NCI-H2227 (cell line): ENCODE data around the gene VPS33A.
"Not testable (repeated sequence)": the region's sequence is repeated elsewhere in the genome, so short reads cannot be mapped to it uniquely, and the experiment has no call there.

Experiments
- DNase-seq: peaks from one replicate; lab custom pipeline; 2025; ENCODE audit not compliant: unreplicated experiment; lab: John Stamatoyannopoulos, UW

Gene VPS33A

DNA sequence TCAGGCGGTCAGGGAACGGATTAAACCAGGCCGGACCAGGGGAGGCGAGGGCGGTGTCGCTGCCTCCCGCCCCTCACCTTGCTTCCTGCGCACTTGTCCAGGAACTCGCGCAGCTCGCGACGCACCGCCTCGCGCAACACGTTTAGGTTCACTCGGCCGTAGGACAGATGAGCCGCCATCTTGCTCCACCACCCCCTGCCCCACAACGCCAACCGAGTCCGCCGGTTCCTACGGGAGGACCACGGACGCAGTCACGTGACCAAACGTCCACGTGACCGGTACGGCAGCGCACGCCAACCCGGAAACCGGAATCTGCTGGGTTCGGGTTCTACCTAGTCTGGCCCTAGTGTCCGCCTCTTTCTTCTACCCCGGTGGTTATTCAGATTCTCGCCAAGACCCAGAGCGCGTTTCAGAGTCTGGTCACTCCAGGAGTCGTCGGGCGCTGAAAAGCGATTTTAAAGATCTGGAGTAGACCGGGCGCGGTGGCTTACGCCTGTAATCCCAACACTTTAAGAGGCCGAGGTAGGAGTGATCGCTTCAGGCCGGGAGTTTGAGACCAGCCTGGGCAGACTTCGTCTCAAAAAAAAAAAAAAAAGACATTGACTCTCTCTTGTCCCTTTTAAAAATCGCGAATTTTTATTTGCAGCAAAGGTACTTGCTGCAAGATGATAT, at the start of gene VPS33A:
Gene VPS33A (minus strand): TSS at position 265 of the 672 bp plus-strand sequence. CDS start 86 bp downstream, at position 179.
- DNase-seq = peak; percentile 99

DNA sequence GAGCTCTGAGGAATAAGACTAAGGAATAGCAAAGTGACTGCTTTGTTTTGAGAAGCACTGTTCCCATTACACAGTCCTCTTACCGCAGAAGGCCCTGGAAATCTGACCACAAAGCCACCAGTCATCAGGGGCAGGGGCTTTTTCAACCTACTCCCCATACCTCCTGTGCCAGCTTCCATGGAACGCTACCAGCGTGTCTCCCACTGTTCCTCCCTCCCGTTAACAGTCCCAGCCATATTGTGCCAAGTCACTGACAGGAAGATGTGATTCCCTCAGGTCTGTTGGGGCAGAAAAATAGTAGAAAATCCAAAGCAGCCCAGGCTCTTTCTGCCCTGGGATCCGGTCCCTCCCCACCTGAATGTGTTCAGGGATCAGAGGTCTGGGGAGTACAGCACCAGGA, 46.6 kb upstream of the VPS33A start:
- no peak for DNase-seq

DNA sequence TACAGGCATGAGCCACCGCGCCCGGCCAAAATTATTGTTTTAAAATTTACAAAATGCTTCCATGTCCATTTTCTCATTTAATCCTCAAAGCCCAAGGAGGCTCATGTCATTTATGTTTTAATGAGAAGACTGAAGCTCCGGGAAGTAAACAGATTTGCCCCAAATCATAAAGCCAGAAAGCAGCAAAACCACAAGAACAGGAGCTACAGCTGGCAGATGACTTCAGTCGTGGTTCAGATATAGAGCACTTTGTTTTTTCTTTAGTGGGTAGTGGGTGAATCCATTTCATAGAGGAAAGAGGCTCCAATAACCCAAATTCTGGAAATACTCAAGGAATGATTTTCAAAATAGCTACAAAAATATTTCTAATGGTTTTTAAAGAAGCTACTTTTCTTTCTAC, 45.4 kb upstream of the VPS33A start:
- no peak for DNase-seq

DNA sequence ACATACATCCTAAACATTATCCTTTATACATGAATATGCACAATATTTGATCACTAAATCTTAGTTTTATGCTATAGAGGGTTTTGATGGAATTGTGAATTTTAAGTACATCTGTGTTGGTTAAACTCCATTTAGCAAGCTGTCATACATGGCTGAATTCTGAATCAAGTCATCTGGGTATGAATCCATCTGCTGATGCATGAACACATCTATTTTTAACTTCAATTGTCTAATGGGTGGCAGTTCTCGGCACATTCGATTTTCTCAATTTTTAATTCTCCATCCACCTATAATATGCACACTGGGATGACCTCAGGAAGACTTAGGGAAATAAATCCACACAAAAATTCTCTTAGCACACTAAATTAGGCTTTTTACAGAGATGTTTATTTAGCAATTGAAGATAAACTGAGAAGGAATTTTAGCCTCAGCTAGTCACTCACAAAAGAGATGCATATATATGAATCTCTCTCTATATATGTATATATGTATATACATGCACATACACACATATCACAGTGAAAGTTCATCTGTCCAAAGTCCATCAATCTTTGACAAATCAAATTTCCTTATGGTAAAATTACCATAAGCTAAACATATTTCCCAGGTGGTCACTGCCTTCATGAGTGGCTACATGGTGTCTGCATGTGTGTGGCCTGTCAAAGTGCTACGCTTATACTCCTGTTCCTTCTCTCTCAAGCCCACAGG, 44.5 kb upstream of the VPS33A start:
- no peak for DNase-seq

DNA sequence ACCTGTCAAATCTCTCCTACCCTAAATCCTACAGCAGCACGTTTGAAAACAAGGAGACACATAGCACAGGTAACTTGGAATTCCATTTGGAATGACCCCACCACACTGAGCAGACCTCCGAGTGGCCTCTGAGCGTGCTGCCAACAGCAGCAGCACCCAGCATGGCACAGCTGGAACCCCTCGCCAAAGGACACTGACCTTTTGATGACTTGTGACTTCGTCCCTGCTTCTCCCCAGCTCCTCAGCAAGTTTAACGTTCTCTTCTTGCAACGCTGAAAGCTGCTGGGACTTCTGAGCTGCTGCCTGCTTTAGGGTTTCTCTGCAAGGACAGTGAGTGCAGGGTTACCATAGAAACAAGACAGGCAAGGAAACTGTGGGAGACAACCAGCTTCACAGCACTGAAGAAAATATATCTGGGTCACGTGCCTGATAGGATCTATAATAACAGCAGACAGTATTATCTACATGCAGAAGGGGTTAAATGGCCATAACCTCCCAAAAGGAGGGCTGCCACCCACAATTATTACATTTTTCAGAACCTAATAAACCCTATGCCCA, 43.3 kb upstream of the VPS33A start:
- DNase-seq = no peak

DNA sequence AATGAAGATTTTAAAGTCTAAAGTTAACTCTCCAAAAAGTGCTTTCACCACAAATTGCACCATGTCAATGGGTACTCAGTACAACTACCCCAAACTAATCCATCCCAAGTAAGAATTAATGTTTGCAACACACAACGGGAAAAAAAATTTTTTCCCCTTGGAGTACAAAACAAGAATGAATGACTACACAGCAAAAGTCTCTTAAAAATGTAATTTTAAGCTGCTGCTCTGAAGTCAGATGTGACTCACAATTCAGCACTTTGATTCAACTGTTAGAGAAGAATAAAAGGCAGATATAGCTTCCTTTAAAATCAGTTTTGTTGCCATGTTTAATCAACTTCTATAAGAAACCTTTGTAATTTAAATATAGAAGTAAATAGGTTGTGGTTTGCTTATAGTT, 42.5 kb upstream of the VPS33A start:
- DNase-seq = no peak

DNA sequence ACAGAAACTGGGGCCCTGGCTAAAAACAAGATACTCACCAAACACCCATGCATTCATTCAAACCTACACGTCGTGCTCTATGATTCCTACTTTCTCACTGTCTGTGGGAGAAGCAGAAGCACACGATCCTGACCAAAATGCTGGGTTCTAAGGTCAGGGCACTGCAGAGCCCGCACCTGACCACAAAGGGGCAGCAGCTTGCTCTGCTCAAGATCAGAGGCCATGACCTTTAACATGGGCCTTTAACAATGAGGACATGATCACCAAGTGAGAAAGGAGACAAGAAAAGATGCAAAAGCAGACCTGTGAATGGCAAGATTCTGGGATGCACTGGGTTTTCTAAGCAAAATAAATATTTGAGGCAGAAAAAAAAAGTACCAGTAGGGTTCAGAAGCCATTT, 40.1 kb upstream of the VPS33A start:
- DNase-seq = no peak

DNA sequence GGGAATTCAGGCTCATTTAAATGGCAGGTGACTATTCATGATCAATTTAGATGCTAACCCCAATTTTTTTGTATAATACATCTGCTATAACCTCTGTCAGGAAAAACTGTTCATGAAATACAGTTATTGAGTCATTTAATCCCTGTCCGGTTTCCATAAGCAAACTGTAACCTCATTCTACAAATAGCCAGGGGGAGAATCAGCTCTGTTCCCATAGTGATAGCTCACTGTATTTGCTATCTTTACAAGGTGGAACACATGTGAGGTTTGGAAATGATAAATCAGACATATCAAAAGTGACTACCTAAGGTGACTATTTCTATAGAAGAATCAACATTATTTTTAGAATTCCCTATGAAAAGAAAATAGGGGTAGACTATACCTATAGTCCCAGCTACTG, 38.6 kb upstream of the VPS33A start:
- no peak for DNase-seq

DNA sequence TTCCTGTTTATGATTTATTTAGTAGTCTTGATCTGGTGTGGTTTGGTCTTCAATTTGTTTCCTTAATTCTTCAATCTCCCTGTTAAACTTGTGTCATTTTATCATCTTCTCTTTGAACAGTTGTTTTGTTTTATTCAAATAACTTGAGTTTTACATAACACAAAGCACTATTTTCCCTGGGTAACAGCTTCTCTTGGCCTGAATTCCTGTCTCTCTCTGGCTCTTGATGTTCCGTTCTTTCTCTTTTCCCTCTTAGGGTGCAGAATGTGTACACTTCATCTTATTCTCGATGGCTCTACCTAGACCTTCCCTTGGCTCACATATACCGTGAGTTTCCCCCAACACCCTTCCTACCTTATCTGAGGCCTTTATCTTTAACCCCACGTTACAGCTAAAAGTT, 36.8 kb upstream of the VPS33A start:
- DNase-seq = no peak

DNA sequence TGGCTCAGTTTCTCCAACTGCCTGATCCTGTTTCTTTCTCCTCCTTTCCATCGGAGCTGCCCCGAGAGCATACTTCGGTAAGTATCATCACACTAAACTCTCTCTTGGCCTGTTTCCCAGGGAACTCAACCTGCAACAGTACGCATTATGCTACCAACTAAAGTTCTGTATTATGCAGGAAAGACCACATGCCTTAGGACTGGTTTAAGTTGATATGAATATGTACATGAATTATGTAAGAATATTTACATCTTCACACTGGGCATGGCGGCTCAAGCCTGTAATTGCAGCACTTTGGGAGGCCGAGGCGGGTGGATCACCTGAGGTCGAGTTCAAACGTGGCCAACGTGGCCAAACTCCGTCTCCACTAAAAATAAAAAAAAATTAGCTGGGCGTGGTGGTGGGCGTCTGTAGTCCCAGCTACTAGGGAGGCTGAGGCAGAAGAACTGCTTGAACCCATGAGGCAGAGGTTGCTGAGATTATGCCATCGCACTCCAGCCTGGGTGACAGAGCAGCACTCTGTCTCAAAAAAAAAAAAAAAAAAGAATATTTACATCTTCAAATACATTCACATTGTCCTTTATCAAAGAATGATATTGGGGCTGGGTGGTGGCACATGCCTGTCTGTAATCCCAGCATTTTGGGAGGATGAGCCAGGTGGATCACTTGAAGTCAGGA, 31.9 kb upstream of the VPS33A start:
- DNase-seq = no peak

DNA sequence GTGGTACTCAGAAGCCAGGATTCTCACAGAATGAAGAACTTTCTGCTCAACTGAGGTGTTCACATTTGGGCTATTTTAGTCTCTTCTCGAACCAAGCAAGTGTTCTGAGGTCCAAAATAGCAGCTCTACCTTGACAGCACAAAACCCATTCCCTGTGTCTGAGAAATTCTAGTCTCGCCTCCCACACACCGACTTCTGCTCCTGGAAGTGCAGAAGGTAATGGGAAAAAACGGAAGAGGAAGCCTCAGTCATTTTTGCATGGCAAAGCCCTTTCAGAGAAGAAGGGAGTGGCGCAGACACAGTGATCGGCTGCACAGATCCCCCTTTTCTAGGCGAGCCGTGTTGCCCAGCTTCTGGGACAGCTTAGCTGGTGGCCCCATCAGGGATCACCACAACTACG, 31.2 kb upstream of the VPS33A start:
- no peak for DNase-seq

DNA sequence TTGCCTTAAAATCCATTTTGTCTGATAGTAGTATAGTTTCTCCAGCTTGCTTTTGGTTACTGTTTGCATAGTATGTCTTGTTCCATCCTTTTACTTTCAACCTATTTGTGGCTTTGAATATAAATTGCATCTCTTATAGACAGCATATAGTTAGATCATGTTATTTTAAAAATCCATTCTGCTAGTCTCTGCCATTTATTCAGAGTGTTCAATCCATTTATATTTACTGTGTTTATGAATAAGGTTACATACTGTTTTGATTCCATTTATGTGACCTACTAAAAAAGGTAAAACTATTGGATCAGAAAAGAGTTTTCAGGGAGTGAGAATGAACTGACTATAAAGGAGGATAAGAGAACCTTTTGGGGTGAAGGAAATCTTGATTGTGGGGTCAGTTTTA, 29.6 kb upstream of the VPS33A start:
- no peak for DNase-seq

DNA sequence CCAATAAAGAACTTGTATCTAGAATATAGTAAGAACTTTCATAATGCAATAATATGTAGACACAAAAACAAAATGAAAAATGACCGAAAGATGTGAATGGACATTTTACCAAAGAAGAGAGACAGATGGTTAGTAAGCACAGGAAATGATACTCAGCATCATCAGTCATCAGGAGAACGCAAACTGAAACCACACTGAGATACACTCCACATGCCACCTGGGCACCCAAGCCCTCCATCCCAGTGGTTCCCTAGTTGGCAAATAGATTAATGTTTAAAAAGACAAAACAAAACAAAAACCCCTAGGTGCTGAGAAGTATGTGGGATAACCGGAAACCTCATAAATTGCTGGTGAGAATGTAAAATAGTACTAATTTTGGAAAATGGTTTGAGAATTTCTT, 26.8 kb upstream of the VPS33A start:
- no peak for DNase-seq

DNA sequence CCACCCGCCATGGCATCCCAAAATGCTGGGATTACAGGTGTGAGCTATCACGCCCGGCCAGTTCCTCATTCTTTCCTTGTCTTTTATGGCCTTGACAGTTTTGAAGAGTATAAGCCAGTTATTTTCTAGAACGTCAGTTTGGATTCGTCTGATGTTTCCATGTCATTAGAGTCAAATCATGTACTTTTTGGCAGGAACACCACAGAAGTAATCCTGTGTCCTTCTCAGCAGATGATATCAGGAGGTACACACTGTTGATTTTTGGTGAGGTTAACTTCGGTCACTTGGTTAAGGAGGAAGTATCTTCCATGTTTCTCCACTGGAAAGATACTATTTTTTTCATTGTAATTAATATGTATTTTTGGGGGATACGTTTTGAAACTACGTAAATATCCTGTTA, 25.1 kb upstream of the VPS33A start:
- DNase-seq = no peak

DNA sequence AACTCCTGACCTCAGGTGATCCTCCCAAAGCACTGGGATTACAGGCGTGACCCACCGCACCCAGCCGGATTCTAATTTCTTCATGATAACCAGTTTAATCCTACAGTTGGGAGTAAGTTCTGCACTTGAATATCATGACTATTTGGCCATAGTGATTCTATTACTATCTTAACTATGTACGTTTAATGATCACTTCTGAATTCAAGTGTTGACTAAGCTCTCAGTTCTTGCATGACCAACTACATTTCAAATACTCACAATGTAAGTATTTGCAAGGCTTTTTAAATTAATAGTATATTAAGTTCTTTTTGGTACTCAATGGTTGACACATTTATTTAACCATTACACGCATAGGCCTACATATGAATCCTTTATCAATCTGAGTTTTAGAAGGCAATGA, 17.4 kb upstream of the VPS33A start:
- DNase-seq = no peak

DNA sequence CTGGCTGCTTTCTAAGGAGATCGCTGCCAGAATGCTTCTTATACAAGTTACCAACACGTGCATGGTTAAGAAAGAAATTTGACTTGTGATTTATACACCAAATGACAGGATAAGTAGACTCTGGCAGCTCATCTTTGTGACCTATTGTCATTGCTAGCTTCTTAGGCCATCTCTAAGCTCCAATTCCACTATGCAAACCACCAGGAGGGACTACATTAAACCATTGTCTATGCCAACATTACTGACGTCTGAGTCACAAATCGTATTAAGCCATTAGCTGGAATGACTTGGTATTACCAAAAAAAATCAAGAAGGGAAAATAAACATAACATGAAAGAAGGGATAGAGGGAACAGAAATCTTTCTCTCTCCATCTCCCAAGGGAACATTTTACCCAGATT, 15.8 kb upstream of the VPS33A start:
- DNase-seq = peak; percentile 22

DNA sequence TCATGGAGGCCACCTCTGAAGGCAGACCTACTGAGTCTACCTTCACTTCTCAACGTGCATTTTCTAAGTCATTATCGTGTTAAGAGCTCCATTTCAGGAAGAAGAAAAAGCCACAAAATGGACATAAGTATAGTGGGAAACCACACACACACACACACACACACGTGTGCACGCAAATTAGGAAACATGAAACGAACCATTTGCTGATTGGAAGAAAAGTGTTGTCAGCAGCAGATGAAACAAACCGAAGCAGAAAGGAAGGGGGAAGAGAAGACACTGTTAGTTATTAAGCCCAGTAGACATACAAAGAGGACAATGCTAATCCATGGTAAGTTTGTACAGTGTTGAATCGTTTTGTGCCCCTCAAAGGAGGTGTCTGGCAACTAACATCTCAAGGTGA, 9.9 kb upstream of the VPS33A start:
- DNase-seq = no peak

DNA sequence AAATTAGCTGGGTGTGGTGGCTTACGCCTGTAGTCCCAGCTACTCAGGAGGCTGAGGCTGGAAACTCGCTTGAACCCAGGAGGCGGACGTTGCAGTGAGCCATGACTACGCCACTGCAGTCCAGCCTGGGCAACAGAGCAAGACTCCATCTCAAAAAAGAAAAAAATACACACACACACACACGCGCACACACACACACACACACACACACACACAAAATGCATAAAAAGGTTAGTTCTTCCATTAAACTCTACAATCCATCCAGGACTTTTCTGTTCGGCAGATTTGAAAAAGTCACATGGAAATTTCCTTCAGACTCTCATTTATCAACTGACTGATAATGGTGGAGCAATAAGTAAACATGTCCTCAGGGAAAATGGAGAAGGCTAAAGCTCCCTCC, 9.2 kb upstream of the VPS33A start:
- no peak for DNase-seq

DNA sequence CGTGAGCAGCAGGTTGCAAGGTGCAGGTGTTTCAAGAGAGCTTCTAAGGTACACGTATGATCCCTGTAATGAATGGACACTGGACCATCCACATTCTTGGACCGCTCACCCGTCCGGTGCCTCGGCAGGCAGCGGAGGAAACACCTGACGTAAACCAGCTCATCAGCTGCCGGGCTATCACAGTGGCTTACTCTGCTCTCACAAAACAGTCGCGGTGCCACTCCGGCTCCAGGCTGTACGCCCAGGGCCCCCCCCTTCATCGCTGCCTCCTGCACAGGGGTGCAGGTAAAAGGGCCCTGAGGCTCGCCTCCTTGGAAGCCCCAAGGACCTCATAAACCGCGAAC, 436 bp downstream of the VPS33A start:
- DNase-seq = peak; percentile 51

DNA sequence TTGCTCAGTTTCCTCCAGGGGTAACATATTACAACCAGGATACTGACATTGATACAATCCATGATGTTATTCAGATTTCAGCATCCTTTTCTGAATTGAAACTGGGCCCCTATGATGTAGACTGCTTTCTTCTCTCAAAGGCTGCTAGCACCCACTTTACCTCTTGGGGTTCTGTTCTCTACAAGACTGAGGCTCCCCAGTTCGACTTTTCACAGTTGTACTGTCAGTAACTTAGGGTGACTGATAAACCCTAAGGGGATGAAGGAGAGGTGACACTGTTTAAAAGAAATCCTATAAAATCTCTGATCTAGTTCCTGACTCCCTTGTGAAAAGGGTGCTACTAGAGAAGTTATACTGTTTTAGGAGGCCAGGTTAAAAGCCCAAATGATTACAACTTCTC, 818 bp downstream of the VPS33A start:
- no peak for DNase-seq

DNA sequence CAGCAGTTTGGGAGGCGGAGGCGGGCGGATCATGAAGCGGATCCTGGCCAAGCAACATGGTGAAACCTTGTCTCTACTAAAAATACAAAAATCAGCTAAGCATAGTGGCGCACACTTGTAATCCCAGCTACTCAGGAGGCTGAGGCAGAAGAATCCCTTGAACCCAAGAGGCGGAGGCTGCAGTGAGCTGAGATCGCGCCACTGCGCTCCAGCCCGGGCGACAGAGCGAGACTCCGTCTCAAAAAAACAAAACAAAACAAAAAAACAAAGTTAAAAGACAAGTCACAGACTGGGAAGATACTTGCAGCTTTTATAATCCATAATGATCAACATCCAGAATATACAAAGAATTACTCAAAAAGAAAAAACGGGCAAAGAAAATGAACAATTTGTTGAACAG, 5.6 kb downstream of the VPS33A start:
- DNase-seq = not testable (repeated sequence)

DNA sequence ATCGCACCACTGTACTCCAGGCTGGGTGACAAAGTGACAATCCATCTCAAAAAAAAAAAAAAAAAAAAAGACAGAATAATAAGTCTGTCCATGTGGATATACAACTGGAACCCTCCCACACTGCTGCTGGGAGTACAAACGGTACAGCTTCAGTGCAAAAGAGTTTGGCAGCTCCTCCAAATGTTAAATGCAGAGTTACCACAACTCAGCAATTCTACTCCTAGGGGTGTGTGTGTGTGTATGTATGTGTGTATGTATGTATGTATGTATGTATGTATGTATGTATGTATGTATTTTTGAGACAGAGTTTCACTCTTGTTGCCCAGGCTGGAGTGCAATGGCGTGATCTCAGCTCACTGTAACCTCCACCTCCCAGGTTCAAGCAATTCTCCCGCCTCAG, 7.4 kb downstream of the VPS33A start:
- not testable (repeated sequence) for DNase-seq
